H1 (cell line): ENCODE data around the gene ASAP2. TPM values are rescaled to one million over a fixed set of nuclear protein-coding genes. Genes with fewer than 3 reads are reported as not detected.

ENCODE experiments used
- CTCF ChIA-PET: fragments of 300-600 bp; sonication (Branson Sonifier 250); formaldehyde crosslinking; loops from one replicate; lab custom pipeline; 2021; ENCODE audit not compliant: partially characterized antibody; lab: Charles Lee
- POLR2A ChIA-PET: fragments of 300-600 bp; sonication (Branson Sonifier 250); formaldehyde crosslinking; loops from one replicate; lab custom pipeline; 2021; ENCODE audit warnings: inconsistent platforms; ENCODE audit not compliant: partially characterized antibody; lab: Charles Lee
- DNase-seq, 2 experiments: peaks; one replicate each; pipeline versions ENCODE4 v3.0.0 to v3.0.0-alpha.2; 2010 to 2022; ENCODE audit warnings: low spot score in 2 of 2, low read depth in 1 of 2, mixed read lengths in 1 of 2
- FAIRE-seq: peaks from 2 replicates; lab custom pipeline; 2011; peaks lifted over from hg19 to GRCh38; lab: Jason Lieb, UNC
- H2AFZ ChIP-seq: 2 replicates; pipeline ENCODE4 v1.8.1; 2012; ENCODE audit warnings: low read length, inconsistent platforms
- H2AK5ac ChIP-seq: 2 replicates; pipeline ENCODE4 v1.6.1; 2013; ENCODE audit warnings: low read depth, low read length
- H2BK120ac ChIP-seq: replicated peaks from 2 replicates; pipeline ENCODE3; 2013; ENCODE audit warnings: low read depth, low read length, inconsistent platforms
- H2BK12ac ChIP-seq: 2 replicates; pipeline ENCODE4 v1.6.1; 2013; ENCODE audit warnings: low read depth, low read length
- H2BK15ac ChIP-seq: 2 replicates; pipeline ENCODE4 v1.6.1; 2013; ENCODE audit warnings: low read length
- H2BK20ac ChIP-seq: 2 replicates; pipeline ENCODE4 v1.6.1; 2013; ENCODE audit warnings: low read length
- H2BK5ac ChIP-seq: 2 replicates; pipeline ENCODE4 v1.6.1; 2013; ENCODE audit warnings: low read depth, low read length
- H3K14ac ChIP-seq: 2 replicates; pipeline ENCODE4 v1.6.1; 2013; ENCODE audit warnings: inconsistent platforms; ENCODE audit not compliant: insufficient read length
- H3K18ac ChIP-seq: 2 replicates; pipeline ENCODE4 v1.6.1; 2013; ENCODE audit warnings: low read length; ENCODE audit errors: extremely low read depth
- H3K23ac ChIP-seq: 2 replicates; pipeline ENCODE4 v1.6.1; 2013; ENCODE audit warnings: inconsistent platforms; ENCODE audit not compliant: insufficient read length
- H3K23me2 ChIP-seq: 2 replicates; pipeline ENCODE4 v1.6.1; 2013; ENCODE audit warnings: low read depth, low read length
- H3K27ac ChIP-seq: 2 replicates; pipeline ENCODE4 v1.6.1; 2011; ENCODE audit warnings: low read depth, low read length, inconsistent platforms
- H3K27me3 ChIP-seq, 4 experiments: replicated peaks in 1 of 4; 1 replicate in 1 of 4; 2 replicates in 3 of 4; pipeline versions ENCODE4 v1.6.1 to v1.8.1; 2011 to 2013; ENCODE audit warnings: low read length in 3 of 4, mild to moderate bottlenecking in 3 of 4, inconsistent platforms in 2 of 4, mixed read lengths in 2 of 4, moderate library complexity in 1 of 4; ENCODE audit not compliant: control insufficient read depth in 3 of 4, insufficient read depth in 3 of 4; ENCODE audit errors: extremely low read depth in 1 of 4
- H3K36me3 ChIP-seq, 4 experiments: 2 replicates each; pipeline versions ENCODE4 v1.6.1 to v1.8.1; 2011 to 2013; ENCODE audit warnings: mild to moderate bottlenecking in 4 of 4, low read length in 3 of 4, moderate library complexity in 2 of 4, control low read depth in 1 of 4, inconsistent platforms in 1 of 4; ENCODE audit not compliant: insufficient read depth in 4 of 4, control insufficient read depth in 2 of 4
- H3K4ac ChIP-seq: replicated peaks from 2 replicates; pipeline ENCODE3; 2013; ENCODE audit warnings: low read length, low read depth, mixed read lengths, inconsistent platforms; ENCODE audit not compliant: insufficient read length
- H3K4me1 ChIP-seq, 4 experiments: replicated peaks in 1 of 4; 1 replicate in 1 of 4; 2 replicates in 3 of 4; pipeline versions ENCODE4 v1.6.1 to v1.8.1; 2011 to 2013; ENCODE audit warnings: low read length in 3 of 4, inconsistent platforms in 2 of 4, mixed read lengths in 1 of 4; ENCODE audit not compliant: insufficient read depth in 4 of 4, control insufficient read depth in 3 of 4
- H3K4me2 ChIP-seq, 2 experiments: 2 replicates each; pipeline versions ENCODE4 v1.6.1 to v1.8.1; 2011 to 2013; ENCODE audit warnings: low read depth in 2 of 2, low read length in 2 of 2, control low read depth in 1 of 2, inconsistent platforms in 1 of 2, mild to moderate bottlenecking in 1 of 2; ENCODE audit not compliant: insufficient read depth in 1 of 2
- H3K4me3 ChIP-seq, 4 experiments: fragments of 200-600, 300-600 bp in 1 of 4; sonication (generic), shearing (Covaris generic), sonication (Bioruptor Twin) in 1 of 4; 2 replicates each; pipeline versions ENCODE4 v1.5.1 to v1.8.1; 2011 to 2016; ENCODE audit warnings: low read length in 4 of 4, low read depth in 3 of 4, control low read depth in 2 of 4, inconsistent platforms in 2 of 4, mild to moderate bottlenecking in 2 of 4, mixed read lengths in 1 of 4, moderate library complexity in 1 of 4; ENCODE audit not compliant: insufficient read depth in 2 of 4; ENCODE audit errors: extremely low read depth in 1 of 4
- H3K56ac ChIP-seq: replicated peaks from 2 replicates; pipeline ENCODE3; 2013; ENCODE audit warnings: low read depth, mild to moderate bottlenecking, mixed read lengths, low read length, inconsistent platforms; ENCODE audit not compliant: insufficient read length
- H3K79me1 ChIP-seq: 2 replicates; pipeline ENCODE4 v1.6.1; 2013; ENCODE audit warnings: low read depth, low read length, control low read depth
- H3K79me2 ChIP-seq, 2 experiments: 2 replicates each; pipeline versions ENCODE4 v1.6.1 to v1.8.1; 2012 to 2013; ENCODE audit warnings: low read length in 2 of 2, mild to moderate bottlenecking in 2 of 2, inconsistent platforms in 1 of 2; ENCODE audit not compliant: insufficient read depth in 2 of 2, control insufficient read depth in 1 of 2
- H3K9ac ChIP-seq, 4 experiments: replicated peaks in 1 of 4; 1 replicate in 1 of 4; 2 replicates in 3 of 4; pipeline versions ENCODE4 v1.6.1 to v1.8.1; 2011 to 2013; ENCODE audit warnings: low read depth in 3 of 4, low read length in 3 of 4, control low read depth in 2 of 4, mild to moderate bottlenecking in 2 of 4, moderate library complexity in 2 of 4, inconsistent platforms in 1 of 4; ENCODE audit errors: extremely low read depth in 1 of 4
- H3K9me3 ChIP-seq, 2 experiments: 2 replicates each; pipeline versions ENCODE4 v1.6.1 to v1.8.1; 2012 to 2013; ENCODE audit warnings: mild to moderate bottlenecking in 2 of 2, moderate library complexity in 2 of 2, control low read depth in 1 of 2, inconsistent platforms in 1 of 2, low read depth in 1 of 2, low read length in 1 of 2, mixed read lengths in 1 of 2; ENCODE audit not compliant: insufficient read depth in 2 of 2
- H4K20me1 ChIP-seq, 2 experiments: replicated peaks in 1 of 2; 2 replicates each; pipeline versions ENCODE3 to v1.8.1; 2011 to 2013; ENCODE audit warnings: inconsistent platforms in 2 of 2, low read length in 2 of 2, mild to moderate bottlenecking in 1 of 2; ENCODE audit not compliant: insufficient read depth in 2 of 2, control insufficient read depth in 1 of 2
- H4K5ac ChIP-seq: 2 replicates; pipeline ENCODE4 v1.6.1; 2013; ENCODE audit warnings: low read length, low read depth, mixed read lengths, inconsistent platforms; ENCODE audit not compliant: insufficient read length
- H4K8ac ChIP-seq: 2 replicates; pipeline ENCODE4 v1.8.0; 2013; ENCODE audit warnings: mild to moderate bottlenecking, moderate library complexity, low read length, inconsistent platforms; ENCODE audit not compliant: insufficient read depth; ENCODE audit errors: extremely low read depth
- H4K91ac ChIP-seq: replicated peaks from 2 replicates; pipeline ENCODE3; 2013; ENCODE audit warnings: low read length, mixed read lengths, inconsistent platforms; ENCODE audit not compliant: insufficient read length
- BRCA1 ChIP-seq: IDR thresholded peaks from 2 replicates; pipeline ENCODE4 v1.6.1; 2012; ENCODE audit warnings: low read depth, low read length, improper control_type of control experiment
- SRF ChIP-seq: IDR thresholded peaks from 2 replicates; pipeline ENCODE4 v1.6.1; 2011; ENCODE audit warnings: mild to moderate bottlenecking, low read depth, low read length, moderate library complexity
- WGBS, 2 experiments: shearing (Covaris generic) in 1 of 2; methylation state at CpG; one replicate each; pipeline versions ENCODE4 v1.1.6 to v1.1.7; 2013 to 2015; ENCODE audit warnings: low lambda C conversion rate in 2 of 2, mixed read lengths in 2 of 2, inconsistent platforms in 1 of 2, low coverage in 1 of 2, missing lambda C conversion rate in 1 of 2; ENCODE audit not compliant: insufficient replicate concordance in 2 of 2, insufficient coverage in 1 of 2, insufficient read length in 1 of 2; ENCODE audit errors: extremely low coverage in 1 of 2, missing lambda C conversion rate in 1 of 2; 5-methylcytosine and 5-hydroxymethylcytosine counted together
- polyA plus RNA-seq, 7 experiments: library from polyadenylated mRNA; depleted of rRNA in 3 of 7; stranded (reverse) in 5 of 7; unstranded in 2 of 7; fragments of >200 nt in 5 of 7; fragments of 200-250 nt in 2 of 7; gene quantifications; 1 replicate in 5 of 7; 2 replicates in 1 of 7; 4 replicates in 1 of 7; pipeline versions ENCODE4 v1.2.1 to v1.2.3, GENCODE V29; 2011 to 2013; ENCODE audit warnings: missing spikeins in 2 of 7, mixed read lengths in 2 of 7
- total RNA-seq: library from RNA; stranded (reverse); fragmentation: NEBNext Ultra II Directional; extraction: Animal tissue kit (Norgen Biotek cat#: 25700); gene quantifications from 2 replicates; pipeline ENCODE4 v1.2.1, GENCODE V29; 2021

ASAP2 gene
- total and polyA plus RNA-seq, 2 of the 8 experiments (the other 6 are each of a cell fraction or from before 2014, with no cell fraction given) = 10.2 to 18.7 TPM

DNA sequence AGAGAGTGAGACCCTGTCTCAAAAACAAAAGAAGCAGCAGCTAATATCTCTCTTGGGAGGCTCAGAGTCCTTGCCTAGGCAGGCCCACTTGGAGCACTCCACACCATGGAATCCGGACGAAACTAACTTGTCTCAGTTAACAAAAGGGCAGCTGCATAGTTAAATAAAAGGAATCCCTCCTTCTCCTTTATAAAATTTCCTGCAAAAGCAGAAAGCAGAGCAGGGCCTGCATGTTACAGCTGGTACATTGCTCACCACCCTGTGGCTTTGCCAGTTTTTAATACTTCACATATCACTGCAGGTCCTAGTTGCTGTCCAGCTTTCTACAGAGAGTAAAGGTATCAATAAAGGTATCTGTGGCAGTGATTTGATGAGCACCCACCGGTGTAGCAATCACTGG, 93.6 kb downstream of the ASAP2 start:
- Histone ChIP-seq H3K4me1 (no peaks in the 10 kb centered on the region; a peak in 2 of 7 replicates), H3K79me1 (no peaks in the 10 kb centered on the region; the same call in 1 of the 2 replicates), H3K56ac (no peak overlapping the region), H3K4me3 (no peak overlapping the region), H3K18ac (no peak overlapping the region), H2AFZ (no peak overlapping the region), H4K91ac (no peak overlapping the region), H2BK20ac (no peak overlapping the region), H2BK15ac (no peak overlapping the region), H4K20me1 (peaks cover 0 to 2% of the 10 kb centered on the region in 2 experiments), H2AK5ac (no peak overlapping the region), H3K4ac (no peak overlapping the region), H3K23me2 (peaks cover 7% of the 10 kb centered on the region; the same call in 1 of the 2 replicates), H3K4me2 (no peak overlapping the region), H4K5ac (no peak overlapping the region), H3K9me3 (no peaks in the 10 kb centered on the region), H3K23ac (no peak overlapping the region), H3K14ac (no peak overlapping the region)
- POLR2A ChIA-PET = interaction anchor here (1.4 kb wide), 1 partner anchor 8 kb away, joined by 3 read pairs; no protein-coding TSS in a partner anchor
- no peak for FAIRE-seq
- CTCF ChIA-PET = interaction anchor here (0.7 to 1.5 kb wide), 7 partner anchors 9 to 188 kb away, joined by 3 to 6 read pairs (median 3); no protein-coding TSS in a partner anchor
- no peak for TF ChIP-seq BRCA1
- no peak for TF ChIP-seq SRF
- TF ChIP-seq, all 59 proteins: peak for 0
- no peaks in the 10 kb centered on the region for H3K27me3 ChIP-seq
- no peak overlapping the region for H2BK12ac ChIP-seq
- WGBS, 2 experiments = 90% methylated on average over 3 of the region's 3 CpGs; no CpG with 5 or more reads in 1 of the 2 experiments
- no peaks in the 10 kb centered on the region; a peak in 1 of 8 replicates for H3K36me3 ChIP-seq
- H3K27ac ChIP-seq = no peak overlapping the region
- no peak overlapping the region for H3K9ac ChIP-seq
- no peak for DNase-seq
- no peak overlapping the region for H2BK5ac ChIP-seq
- no peak overlapping the region for H4K8ac ChIP-seq
- H2BK120ac ChIP-seq = no peak overlapping the region
- no peaks in the 10 kb centered on the region; a peak in 1 of 4 replicates for H3K79me2 ChIP-seq
